K562 (cell line): Measurements from ENCODE around the gene MYL6B. TPM values are rescaled to one million over a fixed set of nuclear protein-coding genes. Genes with fewer than 3 reads are reported as not detected.

Experiments used
- BRF2 ChIP-seq: IDR thresholded peaks from 3 replicates; pipeline ENCODE4 v1.6.1; 2011; ENCODE audit warnings: borderline replicate concordance, mild to moderate bottlenecking; ENCODE audit not compliant: insufficient read length, insufficient read depth
- E2F5 ChIP-seq: sonication (generic); formaldehyde crosslinking; IDR thresholded peaks from 2 replicates; pipeline ENCODE4 v1.8.0; 2022; ENCODE audit warnings: mild to moderate bottlenecking, missing genetic modification reagents
- ETS1 ChIP-seq: conservative IDR thresholded peaks from 2 replicates; pipeline ENCODE4 v1.6.1; 2011; ENCODE audit warnings: low read depth, mild to moderate bottlenecking, low read length; ENCODE audit not compliant: control insufficient read depth
- HBP1 ChIP-seq: fragments of 450-650 bp; formaldehyde crosslinking; IDR thresholded peaks from 2 replicates; pipeline ENCODE4 v1.4.0; 2022; ENCODE audit warnings: missing genetic modification characterization
- HLTF ChIP-seq: fragments of 450-650 bp; IDR thresholded peaks from 2 replicates; pipeline ENCODE4 v1.6.1; 2016
- ILK ChIP-seq: fragments of 450-650 bp; IDR thresholded peaks from 2 replicates; pipeline ENCODE4 v1.6.1; 2016; ENCODE audit warnings: missing genetic modification characterization, low read depth, mild to moderate bottlenecking, missing compliant biosample characterization, moderate library complexity, borderline replicate concordance
- JUND ChIP-seq, 2 experiments: IDR thresholded peaks; 2 replicates in 1 of 2; 3 replicates in 1 of 2; pipeline ENCODE4 v1.6.1; 2011; ENCODE audit warnings: borderline replicate concordance in 2 of 2, low read depth in 2 of 2, low read length in 2 of 2, improper control_type of control experiment in 1 of 2, missing biosample characterization in 1 of 2, missing genetic modification characterization in 1 of 2, missing genetic modification reagents in 1 of 2
- KDM2B ChIP-seq: fragments of 250-450 bp; sonication (Bioruptor Pico); IDR thresholded peaks from 2 replicates; pipeline ENCODE4 v1.8.0; 2021; ENCODE audit warnings: mild to moderate bottlenecking, moderate library complexity
- KLF1 ChIP-seq: fragments of 450-650 bp; IDR thresholded peaks from 2 replicates; pipeline ENCODE4 v1.6.1; 2016; ENCODE audit warnings: missing genetic modification characterization, missing compliant biosample characterization
- NFATC3 ChIP-seq: fragments of 450-650 bp; IDR thresholded peaks from 2 replicates; pipeline ENCODE4 v1.6.1; 2017; ENCODE audit warnings: mild to moderate bottlenecking
- PHF20 ChIP-seq: fragments of 450-650 bp; IDR thresholded peaks from 2 replicates; pipeline ENCODE4 v1.6.1; 2018; ENCODE audit not compliant: partially characterized antibody
- SUPT5H ChIP-seq: fragments of 450-650 bp; IDR thresholded peaks from 2 replicates; pipeline ENCODE4 v1.6.1; 2016
- TEAD4 ChIP-seq, 2 experiments: sonication (generic) in 1 of 2; formaldehyde crosslinking in 1 of 2; IDR thresholded peaks; 2 replicates each; pipeline versions ENCODE4 v1.6.1 to v1.8.0; 2012 to 2022; ENCODE audit warnings: borderline replicate concordance in 1 of 2, inconsistent platforms in 1 of 2, low read length in 1 of 2, mild to moderate bottlenecking in 1 of 2, missing genetic modification reagents in 1 of 2
- THAP12 ChIP-seq: fragments of 250-450 bp; sonication (Bioruptor Pico); IDR thresholded peaks from 2 replicates; pipeline ENCODE4 v1.9.0; 2021; ENCODE audit warnings: mild to moderate bottlenecking, inconsistent platforms
- YY1 ChIP-seq, 3 experiments: IDR thresholded peaks; 2 replicates each; pipeline ENCODE4 v1.6.1; 2011; ENCODE audit warnings: low read length in 2 of 3, mild to moderate bottlenecking in 2 of 3, moderate library complexity in 2 of 3, borderline replicate concordance in 1 of 3, control low read depth in 1 of 3, low read depth in 1 of 3; ENCODE audit not compliant: insufficient read depth in 3 of 3, insufficient replicate concordance in 2 of 3, control insufficient read depth in 1 of 3, insufficient read length in 1 of 3; ENCODE audit errors: extremely low read depth in 1 of 3
- ZNF174 ChIP-seq: fragments of 250-450 bp; sonication (Bioruptor Pico); IDR thresholded peaks from 2 replicates; pipeline ENCODE4 v1.4.0; 2020; ENCODE audit warnings: mild to moderate bottlenecking
- ZNF175 ChIP-seq: fragments of 200-800 bp; sonication (Bioruptor generic); IDR thresholded peaks from 2 replicates; pipeline ENCODE4 v1.6.1; 2016; ENCODE audit warnings: low read depth, mild to moderate bottlenecking, missing genetic modification characterization, missing compliant biosample characterization
- polyA plus RNA-seq, 8 experiments: library from polyadenylated mRNA; depleted of rRNA in 4 of 8; stranded (reverse) in 5 of 8; unstranded in 3 of 8; fragments of >200 nt; fragmentation: Nextera tagmentation in 2 of 8; fragmentation: Illumina TruSeq in 1 of 8; extraction: Ambion mirVana in 2 of 8; extraction: Trizol in 1 of 8; gene quantifications; 2 replicates each; pipeline versions ENCODE4 v1.2.1 to v1.2.3, GENCODE V29; 2011 to 2014; ENCODE audit warnings: inconsistent platforms in 1 of 8, missing spikeins in 1 of 8
- total RNA-seq, 7 experiments: library from RNA; depleted of rRNA in 6 of 7; stranded (reverse); fragments of >200 nt in 6 of 7; fragmentation: Illumina TruSeq in 2 of 7; extraction: Trizol in 2 of 7; gene quantifications; 2 replicates each; pipeline versions ENCODE4 v1.2.1 to v1.2.3, GENCODE V29; 2011 to 2021; ENCODE audit warnings: low replicate concordance in 1 of 7

Gene MYL6B
- total and polyA plus RNA-seq, 9 of the 15 experiments (the other 6 are each of a cell fraction or from before 2014, with no cell fraction given), result 42.8 to 77.3 (median 68.6) TPM

GRCh38 chr12:56116267-56117081 lies 35.9 kb upstream of the MYL6B start, which contains the start of gene RPL41 (continued):
- TF ChIP-seq JUND (IDR thresholded peaks at IDR 0.05; ENCODE audit: borderline replicate concordance, low read depth, low read length) (peak; percentile 59), JUND (tag; IDR thresholded peaks at IDR 0.05; ENCODE audit: borderline replicate concordance, low read depth, low read length) (peak; percentile 81; the same call in 2 of the 3 replicates), YY1 (IDR thresholded peaks at IDR 0.05; ENCODE audit: borderline replicate concordance in 1 of 3, control insufficient read depth in 1 of 3, extremely low read depth in 1 of 3, insufficient read depth in 3 of 3, insufficient read length in 1 of 3, insufficient replicate concordance in 2 of 3, low read depth in 1 of 3, low read length in 2 of 3) (peak; percentile 62 to 88 (median 85)), ZNF175 (CRISPR knock-in tag) (peak; percentile 73; the same call in 1 of the 2 replicates), KDM2B (CRISPR knock-in tag) (no peak), ZNF174 (CRISPR knock-in tag) (no peak), E2F5 (CRISPR knock-in tag) (no peak), TEAD4 (IDR thresholded peaks at IDR 0.05; ENCODE audit: low read length) (peak; percentile 3; the same call in 1 of the 2 replicates), TEAD4 (CRISPR knock-in tag; IDR thresholded peaks at IDR 0.05; ENCODE audit: borderline replicate concordance) (no peak), HBP1 (CRISPR knock-in tag) (0 out of 2 replicates have a peak, but pooled peaks have one; percentile 39), PHF20 (peak; percentile 89), BRF2 (no peak), SUPT5H (peak; percentile 100), ETS1 (peak; percentile 74; the same call in 1 of the 2 replicates), THAP12 (peak; percentile 25; the same call in 1 of the 2 replicates), KLF1 (tag) (peak; percentile 87), HLTF (peak; percentile 78), ILK (tag) (no peak), NFATC3 (peak; percentile 76; the same call in 1 of the 2 replicates)
